Thoracic aorta (tissue), 2 donors: ENCODE measurements around the gene BCAS1. TPM values are rescaled to one million over a fixed set of nuclear protein-coding genes. Genes with fewer than 3 reads are reported as not detected.

ENCODE experiments used
- ATAC-seq: fragments of 150-250 bp; one replicate; pipeline ENCODE4 v1.8.0; 2017; ENCODE audit warnings: low read depth; ENCODE audit not compliant: insufficient number of reproducible peaks, low FRiP score
- DNase-seq: peaks from one replicate; pipeline ENCODE4 v3.0.0-alpha.2; 2020; ENCODE audit warnings: low spot score
- H3K27ac ChIP-seq, 2 donors: fragments of 200-600 bp; sonication (generic); 1 replicate in 1 of 2; 2 replicates in 1 of 2; pipeline ENCODE4 v1.5.1; 2016; ENCODE audit warnings: mild to moderate bottlenecking in 2 of 2, moderate library complexity in 2 of 2
- H3K27me3 ChIP-seq: fragments of 200-600 bp; sonication (generic); replicated peaks from 2 replicates; pipeline ENCODE4 v1.6.0; 2016; ENCODE audit warnings: mild to moderate bottlenecking; ENCODE audit not compliant: insufficient read depth
- H3K36me3 ChIP-seq: fragments of 200-600 bp; sonication (generic); one replicate; pipeline ENCODE4 v1.5.1; 2016
- H3K4me1 ChIP-seq, 2 donors: fragments of 200-600 bp; sonication (generic); 1 replicate in 1 of 2; 2 replicates in 1 of 2; pipeline versions ENCODE4 v1.5.1 to v1.6.0; 2016; ENCODE audit warnings: low read depth in 2 of 2, mild to moderate bottlenecking in 1 of 2; ENCODE audit not compliant: control insufficient read depth in 1 of 2
- H3K4me3 ChIP-seq: fragments of 200-600 bp; sonication (generic); 2 replicates; pipeline ENCODE4 v1.5.1; 2016; ENCODE audit warnings: mild to moderate bottlenecking
- H3K9me3 ChIP-seq: fragments of 200-600 bp; sonication (generic); 2 replicates; pipeline ENCODE4 v1.5.1; 2016
- total RNA-seq, 2 donors: library from RNA; depleted of rRNA; stranded (reverse); fragments of >200 nt; gene quantifications; one replicate each; pipeline versions ENCODE4 v1.1.0 to v1.2.3, GENCODE V29; 2016
- TF ChIP-seq, protein P1 (sequence below): fragments of 200-600 bp; sonication (generic); IDR thresholded peaks from one replicate; pipeline ENCODE4 v1.5.1; 2019; ENCODE audit warnings: antibody characterized with exemption

The BCAS1 gene
- total RNA-seq, 2 donors from 2014 or later, result under 0.01 to 3.6 TPM

DNA sequence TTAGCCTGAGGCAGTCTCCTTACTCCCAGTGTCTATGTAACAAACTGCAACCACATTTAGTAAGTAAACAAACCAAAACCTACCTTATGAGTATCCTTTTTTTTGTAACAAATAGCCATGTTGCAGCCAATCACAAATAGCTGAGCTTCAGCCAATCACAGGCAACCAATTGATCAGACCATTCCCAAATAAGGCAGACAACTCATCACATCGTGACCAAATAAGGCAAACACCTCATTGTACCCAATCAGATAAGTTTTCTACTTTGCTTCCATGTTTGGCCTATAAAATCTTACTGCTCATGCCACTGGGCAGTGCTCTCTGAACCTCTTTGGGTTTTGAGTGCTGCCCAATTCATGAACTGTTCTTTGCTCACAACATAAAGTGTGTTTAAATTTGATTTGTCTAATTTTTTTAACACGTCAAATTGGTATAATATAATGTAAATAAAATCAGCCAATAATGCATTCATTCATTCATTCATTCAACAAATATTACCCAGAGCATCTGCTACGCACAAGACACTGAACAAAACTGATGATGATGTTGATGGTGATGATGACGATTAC, 117.8 kb downstream of the BCAS1 start:
- Histone ChIP-seq H3K36me3 (no peaks in the 10 kb centered on the region), H3K27me3 (no peaks in the 10 kb centered on the region), H3K4me1 (peaks cover 4 to 6% of the 10 kb centered on the region in 2 donors), H3K27ac (no peak overlapping the region), H3K4me3 (no peak overlapping the region), H3K9me3 (peaks cover 3% of the 10 kb centered on the region)
- DNase-seq (no peak), ATAC-seq (no peak)
- TF ChIP-seq, protein P1, sequence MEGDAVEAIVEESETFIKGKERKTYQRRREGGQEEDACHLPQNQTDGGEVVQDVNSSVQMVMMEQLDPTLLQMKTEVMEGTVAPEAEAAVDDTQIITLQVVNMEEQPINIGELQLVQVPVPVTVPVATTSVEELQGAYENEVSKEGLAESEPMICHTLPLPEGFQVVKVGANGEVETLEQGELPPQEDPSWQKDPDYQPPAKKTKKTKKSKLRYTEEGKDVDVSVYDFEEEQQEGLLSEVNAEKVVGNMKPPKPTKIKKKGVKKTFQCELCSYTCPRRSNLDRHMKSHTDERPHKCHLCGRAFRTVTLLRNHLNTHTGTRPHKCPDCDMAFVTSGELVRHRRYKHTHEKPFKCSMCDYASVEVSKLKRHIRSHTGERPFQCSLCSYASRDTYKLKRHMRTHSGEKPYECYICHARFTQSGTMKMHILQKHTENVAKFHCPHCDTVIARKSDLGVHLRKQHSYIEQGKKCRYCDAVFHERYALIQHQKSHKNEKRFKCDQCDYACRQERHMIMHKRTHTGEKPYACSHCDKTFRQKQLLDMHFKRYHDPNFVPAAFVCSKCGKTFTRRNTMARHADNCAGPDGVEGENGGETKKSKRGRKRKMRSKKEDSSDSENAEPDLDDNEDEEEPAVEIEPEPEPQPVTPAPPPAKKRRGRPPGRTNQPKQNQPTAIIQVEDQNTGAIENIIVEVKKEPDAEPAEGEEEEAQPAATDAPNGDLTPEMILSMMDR, result no peak

DNA sequence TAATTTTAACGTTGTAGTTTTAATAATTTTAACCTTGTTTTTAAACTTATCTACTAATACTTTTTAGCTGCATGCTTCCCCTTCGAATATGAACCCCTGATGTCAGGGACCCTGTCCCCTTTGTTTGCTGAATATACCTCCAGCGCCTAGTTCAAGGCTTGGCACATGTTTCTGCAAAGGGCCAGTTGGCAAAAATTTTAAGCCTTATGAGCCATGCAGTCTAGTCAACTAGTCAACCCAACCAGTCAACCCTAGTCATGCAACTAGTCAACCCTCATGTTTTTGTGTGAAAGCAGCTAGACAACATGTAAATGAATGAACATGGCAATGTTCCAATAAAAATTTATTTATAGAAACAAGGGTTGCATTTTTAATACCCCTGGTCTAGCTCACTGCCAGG, 119.8 kb downstream of the BCAS1 start:
- no peak for ATAC-seq
- no peaks in the 10 kb centered on the region for H3K27me3 ChIP-seq
- H3K9me3 ChIP-seq, result peaks cover 3% of the 10 kb centered on the region
- TF ChIP-seq, protein P1, result no peak
- H3K36me3 ChIP-seq, result no peaks in the 10 kb centered on the region
- DNase-seq, result no peak
- no peak overlapping the region for H3K4me3 ChIP-seq
- H3K4me1 ChIP-seq, result peaks cover 4 to 6% of the 10 kb centered on the region in 2 donors
- no peak overlapping the region for H3K27ac ChIP-seq

DNA sequence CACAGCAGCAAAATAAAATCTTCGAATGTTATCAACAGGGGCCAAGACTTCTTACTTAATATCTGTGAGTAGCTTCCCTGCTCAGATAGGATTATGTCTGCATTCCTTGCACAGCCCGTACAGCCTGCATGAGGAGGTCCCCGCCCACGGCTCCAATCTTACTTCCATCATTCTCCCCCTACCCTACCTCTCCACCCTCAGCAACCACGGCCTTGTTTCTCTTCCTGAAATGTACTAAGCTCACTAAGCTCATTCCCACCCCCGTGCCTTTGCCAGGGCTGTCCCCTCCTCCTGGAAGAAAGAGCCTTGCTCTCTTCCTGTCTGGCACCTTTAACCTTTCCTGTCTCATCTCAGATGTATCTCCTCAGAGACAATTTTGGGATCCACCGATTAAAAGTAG, 120.4 kb downstream of the BCAS1 start:
- H3K36me3 ChIP-seq, result no peaks in the 10 kb centered on the region
- no peak overlapping the region for H3K27ac ChIP-seq
- H3K27me3 ChIP-seq, result no peaks in the 10 kb centered on the region
- TF ChIP-seq, protein P1, result no peak
- H3K4me1 ChIP-seq, result peaks cover 4 to 6% of the 10 kb centered on the region in 2 donors
- H3K9me3 ChIP-seq, result peaks cover 3% of the 10 kb centered on the region
- H3K4me3 ChIP-seq, result no peak overlapping the region
- DNase-seq (no peak), ATAC-seq (no peak)

DNA sequence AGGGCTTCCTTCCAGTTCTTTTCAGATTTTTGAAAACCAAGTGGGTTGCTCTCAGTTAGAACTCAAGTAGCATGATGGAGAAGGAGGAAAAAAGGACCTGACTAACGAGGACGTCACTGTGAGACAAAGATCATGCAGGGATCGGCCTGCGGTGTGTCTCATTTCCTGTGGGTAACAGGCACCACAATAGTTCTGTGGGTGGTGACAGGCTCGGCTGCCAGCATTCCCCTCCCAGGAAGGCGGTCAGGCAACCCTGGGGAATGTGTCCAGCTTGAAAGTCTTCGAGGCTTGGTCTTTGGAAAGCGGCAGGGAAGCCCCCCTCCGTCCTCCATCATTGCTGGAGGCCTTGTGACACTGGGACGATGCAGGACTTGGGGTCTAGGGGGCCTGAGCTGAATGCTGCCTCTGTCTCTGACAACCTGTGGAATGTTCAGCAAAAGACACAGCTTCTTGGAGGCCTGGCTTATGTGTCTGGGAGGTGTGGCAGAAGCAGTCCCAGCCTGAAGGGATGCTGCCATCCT, 121.0 kb downstream of the BCAS1 start:
- H3K4me1 ChIP-seq, result peaks cover 4 to 6% of the 10 kb centered on the region in 2 donors
- ATAC-seq (no peak), DNase-seq (no peak)
- H3K36me3 ChIP-seq, result no peaks in the 10 kb centered on the region
- H3K27ac ChIP-seq, result no peak overlapping the region
- no peaks in the 10 kb centered on the region for H3K27me3 ChIP-seq
- peaks cover 3% of the 10 kb centered on the region for H3K9me3 ChIP-seq
- TF ChIP-seq, protein P1, result no peak
- H3K4me3 ChIP-seq, result peak overlapping the region; percentile 16

DNA sequence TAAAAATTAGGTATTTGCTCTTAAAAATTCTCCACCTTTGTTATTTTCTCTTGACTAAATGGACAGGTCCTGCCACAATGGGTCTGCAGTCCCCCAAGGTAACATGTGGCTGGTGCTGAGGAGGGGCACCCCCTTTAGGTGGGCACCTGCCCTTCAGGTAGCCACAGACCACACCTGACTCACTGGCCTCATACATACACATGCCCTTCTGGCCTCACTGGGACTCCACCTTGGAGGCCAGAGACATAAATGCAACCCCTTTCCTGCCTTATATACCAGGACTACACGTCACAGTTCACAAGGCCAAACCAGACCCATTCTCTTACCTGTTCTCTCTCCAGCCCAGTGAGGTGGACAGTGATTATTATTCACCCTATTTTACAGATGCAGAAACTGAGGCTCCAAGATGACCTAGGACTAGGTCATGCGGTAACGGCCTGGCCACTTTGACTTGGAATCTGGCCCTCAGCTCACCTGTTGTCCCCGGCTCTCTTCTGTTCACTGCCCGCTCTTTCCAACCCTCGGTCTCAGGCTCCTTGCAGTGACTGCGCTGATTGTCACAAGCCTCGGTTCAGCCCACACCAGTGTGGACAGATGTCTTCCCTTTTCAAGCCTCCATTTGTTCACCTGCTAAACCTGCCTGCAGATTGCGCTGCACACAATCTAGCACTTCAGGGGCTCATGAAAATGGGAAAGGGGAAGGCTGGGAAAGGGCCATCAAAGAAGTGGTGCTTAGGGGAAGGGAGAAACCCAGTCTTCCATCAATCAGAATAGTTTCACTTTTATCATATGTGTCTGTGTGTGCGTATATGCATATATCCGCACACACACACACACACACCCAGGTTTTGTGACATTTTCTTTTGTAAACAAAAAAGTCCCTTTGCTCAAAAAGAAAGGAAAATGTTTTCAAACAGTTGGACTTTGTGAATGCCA, 121.7 kb downstream of the BCAS1 start:
- no peak for ATAC-seq
- H3K4me3 ChIP-seq, result peak overlapping the region; percentile 16

More for the DNA sequence above, 121.7 kb downstream of the BCAS1 start:
- no peak for DNase-seq
- TF ChIP-seq, protein P1, result no peak
- no peaks in the 10 kb centered on the region for H3K36me3 ChIP-seq
- no peak overlapping the region for H3K27ac ChIP-seq
- no peaks in the 10 kb centered on the region for H3K27me3 ChIP-seq
- peaks cover 3% of the 10 kb centered on the region for H3K9me3 ChIP-seq
- H3K4me1 ChIP-seq, result peaks cover 4 to 6% of the 10 kb centered on the region in 2 donors
